ENCODE measurements around the gene SAMM50.

Gene SAMM50

DNA sequence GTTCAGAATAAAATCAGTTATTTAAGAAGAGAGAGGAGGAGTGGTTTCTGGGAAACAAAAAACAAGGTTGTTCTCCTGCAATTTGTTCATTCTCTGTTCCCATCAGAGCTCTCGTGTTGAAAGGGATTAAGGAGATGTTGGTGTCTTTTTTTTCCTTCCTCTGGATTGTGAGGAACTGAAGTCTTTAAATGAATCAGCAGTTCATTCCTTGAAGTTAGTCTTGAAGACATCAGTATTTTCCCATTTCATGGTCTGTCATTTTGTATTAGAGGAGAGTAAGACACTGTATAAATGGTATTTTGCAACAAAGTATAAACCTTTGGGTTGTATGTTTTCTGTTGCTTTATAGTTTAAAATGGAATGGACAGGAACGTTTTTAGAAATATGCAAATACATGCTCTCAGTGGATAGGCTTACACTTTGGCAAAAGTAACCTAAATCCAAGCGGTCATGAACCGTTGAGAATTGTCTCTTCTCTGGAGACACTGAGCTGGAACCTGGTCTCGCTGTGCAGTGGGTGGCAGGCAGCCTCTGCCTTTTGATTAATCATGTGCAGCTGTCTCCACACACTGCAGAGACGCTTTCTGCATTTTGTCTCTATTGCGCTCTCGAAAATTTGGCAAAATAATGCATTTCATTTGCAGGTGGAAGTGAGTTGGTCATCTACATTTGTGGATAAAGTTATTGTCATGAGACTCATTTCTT is 33.0 kb downstream of the SAMM50 start:
- H3K36me3 Mint-ChIP-seq, result peaks cover 12% of the 10 kb centered on the region
- peaks cover 4% of the 10 kb centered on the region for H3K4me1 Mint-ChIP-seq
- no peak overlapping the region for H3K4me3 Mint-ChIP-seq
- H3K9me3 Mint-ChIP-seq, result no peaks in the 10 kb centered on the region
- H3K27ac Mint-ChIP-seq, result peak overlapping the region; percentile 69
- no peaks in the 10 kb centered on the region for H3K27me3 Mint-ChIP-seq

DNA sequence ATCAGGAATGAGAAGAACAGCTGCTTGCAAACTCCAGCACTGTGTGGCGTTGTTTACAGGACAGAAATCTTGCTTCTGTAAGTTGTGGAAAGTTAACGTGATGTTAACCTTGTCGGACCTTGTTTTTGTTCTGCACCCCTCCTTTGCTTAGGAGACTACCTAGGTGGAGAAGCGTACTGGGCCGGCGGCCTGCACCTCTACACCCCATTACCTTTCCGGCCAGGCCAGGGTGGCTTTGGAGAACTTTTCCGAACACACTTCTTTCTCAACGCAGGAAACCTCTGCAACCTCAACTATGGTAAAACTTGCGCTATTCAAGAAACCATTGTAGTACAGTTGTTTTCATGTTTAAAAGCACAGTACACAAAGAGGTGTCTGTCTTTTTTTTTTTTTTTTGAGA is 33.7 kb downstream of the SAMM50 start:
- H3K9me3 Mint-ChIP-seq, result no peaks in the 10 kb centered on the region
- H3K27me3 Mint-ChIP-seq, result no peaks in the 10 kb centered on the region
- peaks cover 10% of the 10 kb centered on the region for H3K4me1 Mint-ChIP-seq
- no peak overlapping the region for H3K4me3 Mint-ChIP-seq
- no peak overlapping the region for H3K27ac Mint-ChIP-seq
- H3K36me3 Mint-ChIP-seq, result peaks cover 16% of the 10 kb centered on the region

DNA sequence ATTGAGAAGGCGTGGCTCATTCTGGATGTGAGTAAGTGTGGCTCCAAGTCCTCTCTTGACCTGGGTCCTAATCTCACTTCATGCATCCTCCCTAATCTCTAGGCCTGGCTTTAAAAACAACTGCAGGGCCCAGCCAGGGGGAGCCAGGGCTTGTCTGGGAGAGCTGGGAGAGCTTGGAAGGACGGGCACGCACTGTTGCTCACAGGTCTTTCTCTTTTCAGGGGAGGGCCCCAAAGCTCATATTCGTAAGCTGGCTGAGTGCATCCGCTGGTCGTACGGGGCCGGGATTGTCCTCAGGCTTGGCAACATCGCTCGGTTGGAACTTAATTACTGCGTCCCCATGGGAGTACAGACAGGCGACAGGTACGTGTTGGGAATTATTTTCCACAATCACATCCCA is 34.8 kb downstream of the SAMM50 start:
- Mint-ChIP-seq H3K36me3 (peaks cover 16% of the 10 kb centered on the region), H3K9me3 (no peaks in the 10 kb centered on the region), H3K4me3 (no peak overlapping the region), H3K27me3 (no peaks in the 10 kb centered on the region), H3K27ac (no peak overlapping the region), H3K4me1 (peaks cover 13% of the 10 kb centered on the region)

DNA sequence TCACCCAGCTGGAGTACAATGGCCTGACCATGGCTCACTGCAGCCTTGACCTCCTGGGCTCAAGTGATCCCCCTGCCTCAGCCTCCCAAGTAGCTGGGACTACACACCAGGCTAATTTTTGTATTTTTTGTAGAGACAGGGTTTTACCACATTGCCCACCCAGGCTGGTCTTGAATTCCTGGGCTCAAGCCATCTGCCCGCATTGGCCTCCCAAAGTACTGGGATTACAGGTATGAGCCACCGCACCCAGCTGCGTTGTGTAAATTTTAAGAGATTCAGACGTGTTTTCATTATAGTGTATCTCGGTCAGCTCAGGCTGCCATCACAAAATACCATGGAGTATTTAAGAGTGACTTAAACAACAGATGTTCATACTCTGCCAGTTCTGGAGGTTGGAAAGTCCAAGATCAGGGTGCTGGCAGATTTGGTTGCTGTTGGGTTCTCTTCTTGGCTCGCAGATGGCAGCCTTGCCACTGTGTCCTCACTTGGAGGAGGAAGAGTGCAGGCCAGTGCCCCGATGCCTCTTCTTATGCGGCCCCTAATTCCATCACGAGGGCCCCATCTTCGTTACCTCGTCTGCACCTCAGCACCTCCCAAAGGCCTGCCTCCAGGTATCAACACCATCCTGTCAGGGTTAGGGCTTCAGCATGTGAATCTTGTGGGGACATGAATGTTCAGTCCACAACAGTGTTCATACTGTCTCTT is 36.2 kb downstream of the SAMM50 start:
- H3K27ac Mint-ChIP-seq, result no peak overlapping the region
- no peaks in the 10 kb centered on the region for H3K27me3 Mint-ChIP-seq
- H3K4me1 Mint-ChIP-seq, result peaks cover 22% of the 10 kb centered on the region
- peaks cover 14% of the 10 kb centered on the region for H3K36me3 Mint-ChIP-seq
- H3K9me3 Mint-ChIP-seq, result no peaks in the 10 kb centered on the region
- H3K4me3 Mint-ChIP-seq, result no peak overlapping the region

DNA sequence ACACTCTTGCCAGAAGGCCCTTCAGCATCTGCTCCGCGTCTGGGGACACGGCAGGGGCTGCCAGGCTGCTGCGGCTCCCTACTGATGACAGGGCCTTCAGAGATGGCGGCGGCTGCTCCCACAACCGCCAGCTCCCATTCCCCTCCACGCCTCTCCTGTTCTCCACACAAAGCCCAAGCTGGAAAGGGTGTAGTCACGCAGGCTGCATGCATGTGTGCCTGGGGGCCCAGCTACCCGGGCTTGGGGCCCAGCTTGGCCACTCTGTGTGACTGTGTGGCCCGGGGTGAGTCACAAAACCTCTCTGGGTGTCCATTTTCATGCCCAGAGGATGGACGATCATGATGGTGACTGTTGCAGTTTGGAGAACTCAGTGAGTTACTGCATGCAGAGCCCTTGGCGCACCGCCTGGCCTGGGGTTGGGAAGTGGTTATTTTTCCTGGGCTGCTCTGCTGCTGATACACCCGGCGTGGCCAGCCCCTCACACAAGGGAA is 37.1 kb downstream of the SAMM50 start:
- Mint-ChIP-seq H3K27ac (no peak overlapping the region), H3K9me3 (no peaks in the 10 kb centered on the region), H3K4me1 (peaks cover 24% of the 10 kb centered on the region), H3K27me3 (no peaks in the 10 kb centered on the region), H3K36me3 (peaks cover 17% of the 10 kb centered on the region), H3K4me3 (no peak overlapping the region)

DNA sequence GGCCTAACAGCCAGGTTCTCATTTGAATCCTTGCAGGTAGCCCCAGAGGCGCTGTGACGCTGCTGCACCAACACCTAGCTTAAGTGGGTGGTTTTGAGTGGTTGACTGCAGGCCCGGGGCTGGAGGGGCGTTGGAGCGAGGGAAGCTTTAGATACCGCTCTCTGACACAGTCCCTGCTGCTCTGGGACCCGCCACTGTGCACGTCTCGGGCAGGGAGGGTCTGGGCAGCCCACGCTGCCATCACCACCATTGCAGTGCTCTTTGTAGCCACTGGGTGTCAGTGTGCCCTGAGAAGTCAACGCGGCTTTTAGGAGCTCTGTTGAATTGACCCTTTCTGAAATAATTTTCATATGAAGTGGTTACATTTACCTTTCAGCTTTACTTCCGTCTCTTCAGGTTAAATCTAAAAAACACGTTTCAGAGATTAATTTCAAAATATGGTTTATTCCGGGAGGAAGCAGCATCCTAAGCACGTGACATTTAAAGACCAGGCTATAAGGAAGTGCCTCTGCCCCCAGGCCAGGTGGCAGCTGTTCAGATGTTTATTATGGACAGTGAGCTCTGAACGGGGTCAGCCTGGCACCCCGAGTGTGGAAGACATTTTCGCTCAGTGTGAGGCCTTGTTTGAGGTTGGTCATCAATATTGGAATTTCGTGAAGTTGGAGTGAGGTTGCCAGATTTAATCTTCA is 38.0 kb downstream of the SAMM50 start:
- H3K27me3 Mint-ChIP-seq, result no peaks in the 10 kb centered on the region
- peaks cover 17% of the 10 kb centered on the region for H3K36me3 Mint-ChIP-seq
- no peaks in the 10 kb centered on the region for H3K9me3 Mint-ChIP-seq
- H3K4me3 Mint-ChIP-seq, result no peak overlapping the region
- peaks cover 24% of the 10 kb centered on the region for H3K4me1 Mint-ChIP-seq
- H3K27ac Mint-ChIP-seq, result peak overlapping the region; percentile 76

DNA sequence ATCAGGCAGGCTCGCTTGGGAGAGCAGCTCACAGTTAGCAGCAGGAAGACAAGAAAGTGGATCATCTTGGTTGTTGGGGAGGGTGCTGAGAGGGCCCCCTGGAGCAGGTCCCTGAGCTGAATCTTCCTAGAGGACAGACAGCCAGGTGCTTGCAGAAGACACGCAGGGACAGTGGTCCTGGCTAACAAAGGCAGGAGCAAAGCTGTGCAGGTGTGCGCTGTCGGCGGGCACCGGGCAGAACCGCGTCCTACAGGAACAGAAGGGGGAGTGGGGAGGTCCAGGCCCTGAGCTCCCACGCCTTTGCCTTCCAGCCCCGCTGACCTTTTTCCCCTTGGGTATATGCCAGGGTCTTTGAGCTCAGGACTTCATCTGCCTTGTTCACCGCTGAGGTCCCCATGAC is 38.8 kb downstream of the SAMM50 start:
- H3K9me3 Mint-ChIP-seq, result no peaks in the 10 kb centered on the region
- peaks cover 24% of the 10 kb centered on the region for H3K4me1 Mint-ChIP-seq
- H3K27me3 Mint-ChIP-seq, result no peaks in the 10 kb centered on the region
- peak overlapping the region; percentile 44 for H3K4me3 Mint-ChIP-seq
- no peak overlapping the region for H3K27ac Mint-ChIP-seq
- peaks cover 21% of the 10 kb centered on the region for H3K36me3 Mint-ChIP-seq

DNA sequence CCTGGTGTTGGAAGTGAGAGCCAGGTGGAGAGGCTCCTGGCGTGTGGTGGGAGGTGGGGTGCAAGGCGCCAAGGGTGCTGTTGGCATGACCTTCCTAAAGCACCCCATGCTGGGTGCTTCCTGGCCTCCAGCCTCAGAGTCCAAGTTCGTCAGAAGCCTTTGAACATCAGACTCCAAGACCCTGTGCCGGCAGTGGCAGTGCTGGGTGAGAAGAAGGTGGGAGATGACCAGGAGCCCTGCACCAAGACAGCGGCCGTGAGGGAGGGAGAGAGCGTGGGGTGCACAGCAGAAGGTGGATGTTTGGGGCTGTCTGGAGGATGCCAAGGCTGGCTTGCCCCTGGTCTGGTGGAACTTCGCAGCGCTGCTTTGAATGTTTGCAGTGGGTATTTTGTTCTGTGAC is 39.2 kb downstream of the SAMM50 start:
- no peaks in the 10 kb centered on the region for H3K9me3 Mint-ChIP-seq

DNA sequence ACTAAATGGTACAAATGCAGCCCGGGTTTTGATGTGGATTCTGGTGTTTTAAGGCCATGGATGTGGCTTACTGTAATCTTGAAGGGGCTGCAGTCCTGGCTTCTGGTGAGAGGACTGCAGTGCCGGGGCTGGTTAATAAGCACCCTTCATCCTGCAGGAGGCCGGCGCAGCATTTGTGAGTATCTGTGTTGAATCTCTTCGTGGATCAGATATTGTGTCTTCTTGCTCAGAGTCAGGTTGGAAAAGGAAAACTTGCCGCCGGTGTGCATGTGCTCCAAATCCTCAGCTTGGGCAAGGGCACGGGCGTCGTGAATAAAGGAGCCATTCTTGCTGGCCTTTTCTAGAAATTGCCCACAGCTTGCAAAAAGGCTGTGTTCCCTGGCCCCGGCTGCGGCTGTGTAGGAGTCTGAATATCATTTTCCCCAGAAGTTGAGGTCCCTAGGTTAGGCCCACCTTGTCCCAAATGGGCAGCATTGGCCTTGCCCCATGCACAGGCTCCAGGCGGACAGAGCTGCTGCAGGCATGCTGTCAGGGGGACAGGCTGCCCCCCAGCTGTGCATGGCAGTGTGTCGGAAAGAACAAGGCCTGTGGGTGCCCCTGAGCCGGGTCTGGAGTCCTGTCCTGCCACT is 39.9 kb downstream of the SAMM50 start:
- peak overlapping the region; percentile 90 for H3K4me3 Mint-ChIP-seq
- H3K4me1 Mint-ChIP-seq, result peaks cover 24% of the 10 kb centered on the region
- H3K9me3 Mint-ChIP-seq, result no peaks in the 10 kb centered on the region
- peak overlapping the region; percentile 66 for H3K27ac Mint-ChIP-seq
- no peaks in the 10 kb centered on the region for H3K27me3 Mint-ChIP-seq
- peaks cover 19% of the 10 kb centered on the region for H3K36me3 Mint-ChIP-seq

More for the DNA sequence above, 39.2 kb downstream of the SAMM50 start:
- Mint-ChIP-seq H3K27ac (no peak overlapping the region), H3K4me1 (peaks cover 24% of the 10 kb centered on the region), H3K27me3 (no peaks in the 10 kb centered on the region), H3K36me3 (peaks cover 21% of the 10 kb centered on the region), H3K4me3 (peak overlapping the region; percentile 16)

DNA sequence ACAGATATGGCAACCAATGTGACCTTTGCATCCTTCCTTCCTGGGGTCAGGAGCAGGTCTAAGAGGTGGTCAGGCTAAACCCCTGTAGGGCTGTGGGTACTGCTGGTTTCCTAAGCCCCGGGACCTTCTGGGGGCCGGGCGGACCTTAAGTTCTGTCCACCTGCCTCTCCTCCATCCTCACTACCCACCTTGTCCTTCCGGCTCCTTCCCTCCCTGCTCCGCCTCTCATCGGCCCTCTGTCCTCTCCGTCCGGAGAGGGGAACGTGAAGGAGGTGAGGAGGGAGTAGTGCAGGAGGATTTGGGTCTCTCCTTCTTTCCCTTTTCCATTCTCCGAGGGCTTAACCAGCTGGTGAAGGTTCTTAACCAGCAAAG is 40.5 kb downstream of the SAMM50 start:
- peaks cover 24% of the 10 kb centered on the region for H3K4me1 Mint-ChIP-seq
- no peaks in the 10 kb centered on the region for H3K9me3 Mint-ChIP-seq
- peaks cover 20% of the 10 kb centered on the region for H3K36me3 Mint-ChIP-seq
- peak overlapping the region; percentile 90 for H3K27ac Mint-ChIP-seq
- H3K27me3 Mint-ChIP-seq, result no peaks in the 10 kb centered on the region
- peak overlapping the region; percentile 90 for H3K4me3 Mint-ChIP-seq

DNA sequence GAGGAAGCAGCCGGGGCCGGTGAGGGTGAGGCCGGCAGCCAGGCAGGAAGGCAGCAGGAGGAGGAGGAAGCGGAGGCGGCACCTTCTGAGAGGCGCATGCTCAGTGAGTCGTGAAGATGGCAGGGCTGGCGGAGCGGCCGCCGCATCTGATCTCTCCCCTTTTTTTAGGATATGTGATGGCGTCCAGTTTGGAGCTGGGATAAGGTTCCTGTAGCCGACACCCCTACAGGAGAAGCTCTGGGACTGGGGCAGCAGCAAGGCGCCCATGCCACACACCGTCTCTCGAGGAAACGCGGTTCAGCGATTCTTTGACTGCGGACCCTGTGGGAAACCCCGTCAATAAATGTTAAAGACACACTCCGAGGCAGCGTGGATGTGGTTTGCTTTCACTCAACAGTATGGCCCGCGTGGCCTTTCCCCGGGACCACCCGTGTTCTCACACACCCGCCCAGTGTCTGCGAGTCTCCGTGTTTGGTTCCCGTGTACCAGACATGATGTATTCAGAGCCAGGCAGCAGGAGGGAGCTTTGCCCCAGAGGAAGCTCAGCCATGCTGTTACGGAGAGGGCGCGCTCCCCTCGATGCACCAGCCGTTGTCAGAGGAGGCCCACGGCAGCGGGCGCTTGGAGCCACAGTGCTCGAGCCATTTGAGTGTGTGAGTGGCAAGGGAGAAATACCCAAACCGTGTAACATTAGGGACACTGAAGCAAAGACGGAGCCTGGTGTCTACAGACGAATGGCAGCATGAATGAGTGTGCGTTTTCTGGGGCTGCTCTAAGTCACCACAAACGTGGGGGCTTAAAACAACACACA is 41.1 kb downstream of the SAMM50 start:
- Mint-ChIP-seq H3K27me3 (no peaks in the 10 kb centered on the region), H3K36me3 (peaks cover 20% of the 10 kb centered on the region), H3K27ac (peak overlapping the region; percentile 90), H3K4me1 (peaks cover 24% of the 10 kb centered on the region), H3K9me3 (no peaks in the 10 kb centered on the region), H3K4me3 (peak overlapping the region; percentile 90)

DNA sequence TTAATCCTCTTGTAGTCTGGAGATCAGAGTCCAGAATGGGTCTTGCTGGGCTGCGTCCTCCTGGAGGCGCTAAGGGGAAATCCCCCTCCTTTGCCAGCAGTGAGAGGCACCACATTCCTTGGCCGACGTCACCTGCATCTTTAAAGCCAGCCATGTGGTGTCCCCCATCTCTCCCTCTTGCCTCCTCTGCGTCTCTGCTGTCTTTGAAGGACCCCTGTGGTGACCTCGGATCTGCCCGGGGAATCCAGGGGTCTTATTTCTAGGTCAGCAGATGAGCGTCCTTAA is 41.7 kb downstream of the SAMM50 start:
- Mint-ChIP-seq H3K4me1 (peaks cover 24% of the 10 kb centered on the region), H3K36me3 (peaks cover 18% of the 10 kb centered on the region), H3K27me3 (no peaks in the 10 kb centered on the region), H3K9me3 (no peaks in the 10 kb centered on the region), H3K27ac (no peak overlapping the region), H3K4me3 (peak overlapping the region; percentile 30)

DNA sequence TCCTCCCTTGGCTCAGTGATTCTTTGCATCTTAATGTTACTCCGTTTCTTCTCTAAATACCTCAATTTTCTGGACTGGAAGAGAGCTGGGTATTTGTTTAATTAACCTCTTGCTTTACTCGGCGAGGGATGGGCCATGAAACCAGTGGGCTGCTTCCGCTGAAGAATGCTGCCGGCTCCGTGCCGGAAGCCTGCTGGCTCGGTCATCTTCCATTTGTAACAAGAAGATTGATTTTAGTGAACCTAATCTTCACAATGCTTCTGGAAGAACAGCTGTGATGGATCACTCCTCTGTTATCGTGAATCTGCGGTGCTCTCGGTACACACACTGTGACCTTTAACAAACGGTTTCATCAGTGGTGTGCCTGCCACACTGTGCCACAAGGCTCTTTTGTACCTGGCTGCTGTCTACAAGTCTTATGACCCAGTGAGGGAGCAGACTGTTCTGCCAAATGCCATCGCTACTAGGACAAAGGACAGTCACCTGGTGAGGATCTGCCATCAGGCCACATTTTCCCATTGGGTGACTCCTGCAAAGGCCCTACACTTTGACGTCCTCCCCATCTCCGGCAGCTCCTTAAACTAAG is 43.5 kb downstream of the SAMM50 start:
- H3K4me1 Mint-ChIP-seq, result peaks cover 15% of the 10 kb centered on the region
- H3K27ac Mint-ChIP-seq, result no peak overlapping the region
- peaks cover 10% of the 10 kb centered on the region for H3K36me3 Mint-ChIP-seq
- no peaks in the 10 kb centered on the region for H3K27me3 Mint-ChIP-seq
- H3K9me3 Mint-ChIP-seq, result no peaks in the 10 kb centered on the region
- no peak overlapping the region for H3K4me3 Mint-ChIP-seq

DNA sequence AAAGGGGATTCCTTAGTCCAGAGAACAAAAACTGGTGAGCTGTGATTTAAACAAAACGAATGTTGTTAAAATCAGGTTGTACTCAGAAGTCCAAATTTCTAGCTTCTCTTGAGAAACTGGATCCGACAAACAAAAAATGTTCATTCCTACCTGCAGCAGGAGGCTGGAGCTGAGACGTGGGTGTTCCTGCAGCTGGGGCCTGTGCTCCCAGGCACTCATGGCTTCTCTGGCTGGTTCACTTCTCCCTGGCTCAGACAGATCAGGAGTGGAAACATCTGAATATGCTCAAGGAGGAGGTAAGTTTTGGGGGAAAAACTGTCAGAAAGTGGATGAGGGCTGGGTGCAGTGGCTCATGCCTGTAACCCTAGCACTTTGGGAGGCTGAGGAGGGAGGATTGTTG is 44.1 kb downstream of the SAMM50 start:
- Mint-ChIP-seq H3K36me3 (peaks cover 9% of the 10 kb centered on the region), H3K27me3 (no peaks in the 10 kb centered on the region), H3K9me3 (no peaks in the 10 kb centered on the region), H3K27ac (no peak overlapping the region), H3K4me1 (peaks cover 13% of the 10 kb centered on the region), H3K4me3 (no peak overlapping the region)

DNA sequence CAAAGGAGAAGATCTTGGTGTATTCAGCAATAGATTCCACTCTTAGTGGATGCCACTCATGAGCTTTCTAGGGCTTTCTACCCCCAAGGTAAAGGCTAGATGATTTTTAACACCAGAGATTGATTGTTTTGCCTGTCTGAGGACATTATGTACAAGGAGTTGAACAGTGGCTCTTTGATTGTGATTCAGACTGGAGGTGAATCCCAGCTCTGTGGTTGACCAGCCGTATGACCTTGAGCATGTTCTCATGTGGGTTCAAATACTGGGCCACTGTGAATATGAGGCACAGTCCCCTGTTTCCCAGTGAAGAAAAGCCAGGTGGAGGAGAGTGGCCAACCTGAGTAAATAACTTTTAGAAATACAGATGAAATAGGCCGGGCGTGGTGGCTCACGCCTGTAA is 44.9 kb downstream of the SAMM50 start:
- no peak overlapping the region for H3K27ac Mint-ChIP-seq

More for the DNA sequence above, 44.9 kb downstream of the SAMM50 start:
- H3K27me3 Mint-ChIP-seq, result no peaks in the 10 kb centered on the region
- no peaks in the 10 kb centered on the region for H3K9me3 Mint-ChIP-seq
- H3K4me1 Mint-ChIP-seq, result peaks cover 10% of the 10 kb centered on the region
- no peak overlapping the region for H3K4me3 Mint-ChIP-seq
- H3K36me3 Mint-ChIP-seq, result peaks cover 12% of the 10 kb centered on the region

Data from activated naive CD4-positive, alpha-beta T cell treated with anti-CD3 and anti-CD28 coated beads, Interleukin-2, amount 50 U/mL, for 24 hours (primary cell).